Neural crest cell (in vitro differentiated cells): ENCODE results near the gene CHD6. TPM values are rescaled to one million over a fixed set of nuclear protein-coding genes. Genes with fewer than 3 reads are reported as not detected.

Experiments
- DNase-seq: peaks from one replicate; pipeline ENCODE4 v3.0.0; 2021; ENCODE audit warnings: low read depth, mixed read lengths, low spot score
- H3K27ac Mint-ChIP-seq: one replicate; pipeline ENCODE4 v1.8.0; 2021; ENCODE audit warnings: mild to moderate bottlenecking, mixed read lengths; ENCODE audit not compliant: unreplicated experiment
- H3K27me3 Mint-ChIP-seq: 2 replicates; pipeline ENCODE4 v1.8.0; 2021; ENCODE audit warnings: low read depth, mild to moderate bottlenecking, mixed read lengths
- H3K36me3 Mint-ChIP-seq: 2 replicates; pipeline ENCODE4 v1.8.0; 2021; ENCODE audit warnings: low read depth, mild to moderate bottlenecking, mixed read lengths
- H3K4me1 Mint-ChIP-seq: 2 replicates; pipeline ENCODE4 v1.8.0; 2021; ENCODE audit warnings: mixed read lengths
- H3K4me3 Mint-ChIP-seq: one replicate; pipeline ENCODE4 v1.8.0; 2021; ENCODE audit warnings: mild to moderate bottlenecking, mixed read lengths
- H3K9me3 Mint-ChIP-seq: 2 replicates; pipeline ENCODE4 v1.8.0; 2021; ENCODE audit warnings: mixed read lengths
- long read RNA-seq: library from polyadenylated mRNA; unstranded; transcript quantifications from one replicate; pipeline ENCODE4 v2.0.0, GENCODE V29; 2020
- total RNA-seq: library from RNA; stranded (reverse); gene quantifications from 2 replicates; pipeline ENCODE4 v1.2.1, GENCODE V29; 2021
- TF ChIP-seq, protein P1 (sequence below): fragments of 200-600 bp; sonication (generic); conservative IDR thresholded peaks from 2 replicates; pipeline ENCODE4 v1.5.0; 2021; ENCODE audit warnings: antibody characterized with exemption, mild to moderate bottlenecking

CHD6 gene, protein sequence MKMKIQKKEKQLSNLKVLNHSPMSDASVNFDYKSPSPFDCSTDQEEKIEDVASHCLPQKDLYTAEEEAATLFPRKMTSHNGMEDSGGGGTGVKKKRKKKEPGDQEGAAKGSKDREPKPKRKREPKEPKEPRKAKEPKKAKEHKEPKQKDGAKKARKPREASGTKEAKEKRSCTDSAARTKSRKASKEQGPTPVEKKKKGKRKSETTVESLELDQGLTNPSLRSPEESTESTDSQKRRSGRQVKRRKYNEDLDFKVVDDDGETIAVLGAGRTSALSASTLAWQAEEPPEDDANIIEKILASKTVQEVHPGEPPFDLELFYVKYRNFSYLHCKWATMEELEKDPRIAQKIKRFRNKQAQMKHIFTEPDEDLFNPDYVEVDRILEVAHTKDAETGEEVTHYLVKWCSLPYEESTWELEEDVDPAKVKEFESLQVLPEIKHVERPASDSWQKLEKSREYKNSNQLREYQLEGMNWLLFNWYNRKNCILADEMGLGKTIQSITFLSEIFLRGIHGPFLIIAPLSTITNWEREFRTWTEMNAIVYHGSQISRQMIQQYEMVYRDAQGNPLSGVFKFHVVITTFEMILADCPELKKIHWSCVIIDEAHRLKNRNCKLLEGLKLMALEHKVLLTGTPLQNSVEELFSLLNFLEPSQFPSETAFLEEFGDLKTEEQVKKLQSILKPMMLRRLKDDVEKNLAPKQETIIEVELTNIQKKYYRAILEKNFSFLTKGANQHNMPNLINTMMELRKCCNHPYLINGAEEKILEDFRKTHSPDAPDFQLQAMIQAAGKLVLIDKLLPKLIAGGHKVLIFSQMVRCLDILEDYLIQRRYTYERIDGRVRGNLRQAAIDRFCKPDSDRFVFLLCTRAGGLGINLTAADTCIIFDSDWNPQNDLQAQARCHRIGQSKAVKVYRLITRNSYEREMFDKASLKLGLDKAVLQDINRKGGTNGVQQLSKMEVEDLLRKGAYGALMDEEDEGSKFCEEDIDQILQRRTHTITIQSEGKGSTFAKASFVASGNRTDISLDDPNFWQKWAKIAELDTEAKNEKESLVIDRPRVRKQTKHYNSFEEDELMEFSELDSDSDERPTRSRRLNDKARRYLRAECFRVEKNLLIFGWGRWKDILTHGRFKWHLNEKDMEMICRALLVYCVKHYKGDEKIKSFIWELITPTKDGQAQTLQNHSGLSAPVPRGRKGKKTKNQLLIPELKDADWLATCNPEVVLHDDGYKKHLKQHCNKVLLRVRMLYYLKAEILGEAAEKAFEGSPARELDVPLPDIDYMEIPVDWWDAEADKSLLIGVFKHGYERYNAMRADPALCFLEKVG (N-terminal part only)
- total RNA-seq, result 49.9 and 51.2 TPM in 2 replicates
- long read RNA-seq, partial matches to known transcripts, result 10 of 22 reads
- long read RNA-seq, other reads (novel, unspliced or antisense), result 11 of 22 reads

DNA sequence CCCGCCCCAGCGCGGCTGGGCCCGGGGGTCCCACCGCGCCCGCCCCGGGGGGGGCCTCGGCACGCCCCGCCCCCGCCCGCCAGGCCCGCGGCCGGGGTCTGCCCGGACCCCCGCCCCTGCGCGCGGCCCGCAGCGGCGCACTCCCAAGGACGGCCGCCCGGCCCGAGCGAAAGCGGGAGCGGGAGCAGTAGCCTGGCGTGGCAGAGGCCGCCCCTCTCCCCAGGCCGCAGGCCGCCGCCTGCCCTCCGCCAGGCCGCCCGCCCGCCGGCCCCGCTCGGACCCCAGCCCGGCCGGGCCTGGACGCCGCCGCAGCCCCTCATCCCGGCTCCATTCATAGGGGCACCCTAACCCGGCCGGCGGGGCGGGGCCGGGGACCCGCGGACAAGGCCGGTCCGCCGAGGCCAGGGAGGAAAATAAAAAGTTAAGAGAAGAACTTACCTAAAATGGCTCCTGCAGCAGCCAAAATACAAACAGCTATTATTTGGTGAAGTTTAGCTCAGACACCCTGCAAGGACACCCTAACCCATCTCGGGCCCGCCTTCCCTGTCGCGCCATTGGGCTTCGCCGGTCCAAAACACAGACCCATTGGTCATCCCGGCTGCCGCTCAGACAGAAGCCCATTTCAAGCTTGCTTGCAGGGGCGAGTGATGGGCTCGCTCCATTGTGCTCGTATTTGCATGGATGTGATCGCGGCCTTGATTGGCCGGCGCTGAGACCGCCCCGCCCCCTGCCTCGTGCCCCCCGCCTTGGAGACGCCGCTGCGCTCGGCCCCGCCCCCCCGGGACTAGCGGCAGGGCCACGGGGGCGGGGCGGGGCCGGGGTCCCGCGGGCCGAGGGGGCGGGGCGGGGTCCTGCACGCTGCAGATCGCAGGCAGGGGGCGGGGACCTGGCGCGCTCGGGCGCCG, at the start of gene CHD6:
Gene CHD6 (minus strand): TSS at position 476 of the 905 bp plus-strand sequence. CDS start 67,040 bp downstream, outside the sequence.
- Mint-ChIP-seq H3K27me3 (peaks cover 24% of the 10 kb centered on the region), H3K36me3 (no peaks in the 10 kb centered on the region), H3K9me3 (no peaks in the 10 kb centered on the region), H3K4me3 (peak within 1 kb of the TSS; percentile 98), H3K27ac (peak within 1 kb of the TSS; percentile 65), H3K4me1 (peaks cover 37% of the 10 kb centered on the region)
- TF ChIP-seq, protein P1, sequence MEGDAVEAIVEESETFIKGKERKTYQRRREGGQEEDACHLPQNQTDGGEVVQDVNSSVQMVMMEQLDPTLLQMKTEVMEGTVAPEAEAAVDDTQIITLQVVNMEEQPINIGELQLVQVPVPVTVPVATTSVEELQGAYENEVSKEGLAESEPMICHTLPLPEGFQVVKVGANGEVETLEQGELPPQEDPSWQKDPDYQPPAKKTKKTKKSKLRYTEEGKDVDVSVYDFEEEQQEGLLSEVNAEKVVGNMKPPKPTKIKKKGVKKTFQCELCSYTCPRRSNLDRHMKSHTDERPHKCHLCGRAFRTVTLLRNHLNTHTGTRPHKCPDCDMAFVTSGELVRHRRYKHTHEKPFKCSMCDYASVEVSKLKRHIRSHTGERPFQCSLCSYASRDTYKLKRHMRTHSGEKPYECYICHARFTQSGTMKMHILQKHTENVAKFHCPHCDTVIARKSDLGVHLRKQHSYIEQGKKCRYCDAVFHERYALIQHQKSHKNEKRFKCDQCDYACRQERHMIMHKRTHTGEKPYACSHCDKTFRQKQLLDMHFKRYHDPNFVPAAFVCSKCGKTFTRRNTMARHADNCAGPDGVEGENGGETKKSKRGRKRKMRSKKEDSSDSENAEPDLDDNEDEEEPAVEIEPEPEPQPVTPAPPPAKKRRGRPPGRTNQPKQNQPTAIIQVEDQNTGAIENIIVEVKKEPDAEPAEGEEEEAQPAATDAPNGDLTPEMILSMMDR, result no peak
- DNase-seq, result peak; percentile 98

DNA sequence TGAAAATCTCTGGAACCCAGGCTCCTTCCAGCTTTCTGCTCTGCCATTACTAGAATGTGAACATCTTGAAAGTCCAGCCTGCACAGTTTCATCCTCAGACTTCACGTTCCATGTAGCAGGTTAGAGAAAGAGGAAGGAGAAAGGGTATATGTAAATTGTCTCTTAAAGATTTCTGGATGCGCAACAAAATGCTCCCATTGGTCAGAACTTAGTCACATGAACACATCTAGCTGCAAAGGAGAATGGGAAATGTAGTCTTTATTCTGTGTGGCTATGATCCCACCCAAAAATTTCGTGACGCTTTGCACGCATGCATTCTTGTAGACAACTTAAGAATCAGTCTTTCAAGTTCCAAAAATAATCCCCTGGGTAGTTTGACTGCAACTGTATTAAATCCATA, 46.4 kb upstream of the CHD6 start:
- Mint-ChIP-seq H3K4me3 (peak overlapping the region; percentile 45), H3K27me3 (peaks cover 39% of the 10 kb centered on the region), H3K9me3 (peaks cover 7% of the 10 kb centered on the region), H3K4me1 (no peaks in the 10 kb centered on the region), H3K27ac (no peak overlapping the region), H3K36me3 (no peaks in the 10 kb centered on the region)
- TF ChIP-seq, protein P1, result no peak
- DNase-seq, result no peak

DNA sequence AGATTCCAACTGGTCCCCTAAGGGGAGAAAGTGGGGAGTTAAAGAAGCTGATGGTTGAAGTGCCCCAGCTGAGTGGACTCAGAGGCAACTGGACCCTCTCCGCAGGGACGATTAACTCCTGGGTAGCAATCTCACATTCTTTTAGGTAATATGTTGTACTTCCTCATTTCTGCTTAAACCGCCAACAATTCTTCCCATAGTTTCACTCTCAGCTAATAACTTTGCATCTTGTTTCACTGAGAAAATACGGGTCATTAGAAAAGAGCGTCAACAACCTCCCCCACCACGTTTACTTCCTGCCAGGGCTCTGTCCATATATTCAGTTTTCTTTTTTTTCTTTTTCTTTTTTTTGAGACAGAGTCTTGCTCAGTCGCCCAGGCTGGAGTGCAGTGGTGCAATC, 39.5 kb upstream of the CHD6 start:
- H3K27me3 Mint-ChIP-seq, result peaks cover 51% of the 10 kb centered on the region
- peaks cover 4% of the 10 kb centered on the region for H3K4me1 Mint-ChIP-seq
- H3K27ac Mint-ChIP-seq, result no peak overlapping the region
- H3K9me3 Mint-ChIP-seq, result peaks cover 6% of the 10 kb centered on the region
- H3K4me3 Mint-ChIP-seq, result no peak overlapping the region
- TF ChIP-seq, protein P1, result no peak
- DNase-seq, result no peak
- no peaks in the 10 kb centered on the region for H3K36me3 Mint-ChIP-seq

DNA sequence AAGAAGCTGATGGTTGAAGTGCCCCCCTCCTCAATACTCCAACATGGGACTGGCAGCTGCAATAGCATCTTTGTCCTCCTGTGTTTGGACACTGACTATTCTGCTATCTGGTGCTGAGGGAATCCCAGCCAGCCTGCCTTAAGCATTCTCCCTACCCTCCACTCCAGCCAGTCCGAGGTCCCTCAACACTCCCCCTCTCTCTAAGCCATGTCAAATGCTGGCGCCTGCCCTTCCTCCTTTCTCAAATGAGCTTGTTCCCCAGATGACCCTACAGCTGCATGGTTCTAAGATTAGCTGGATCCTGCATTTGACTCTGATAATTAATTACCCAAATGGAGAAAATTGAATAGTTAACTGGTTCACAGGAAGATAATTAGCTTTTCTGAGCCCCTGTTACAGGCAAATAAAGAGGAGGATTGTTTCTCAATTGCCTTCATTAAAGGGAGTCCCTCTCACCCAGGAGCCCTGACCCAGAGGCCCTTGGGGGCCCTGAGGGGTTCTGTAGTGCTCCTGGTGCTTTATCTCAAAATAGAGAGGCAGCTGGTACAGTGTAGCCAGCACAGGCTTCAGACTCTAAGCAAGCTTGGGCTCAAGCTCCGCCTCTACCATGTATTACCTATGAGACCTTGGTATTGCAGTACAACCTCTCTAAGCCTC, 37.9 kb upstream of the CHD6 start:
- H3K36me3 Mint-ChIP-seq, result no peaks in the 10 kb centered on the region
- TF ChIP-seq, protein P1, result no peak
- no peak for DNase-seq

More for the DNA sequence above, 37.9 kb upstream of the CHD6 start:
- Mint-ChIP-seq H3K27ac (peak overlapping the region; percentile 5), H3K4me3 (no peak overlapping the region), H3K4me1 (peaks cover 4% of the 10 kb centered on the region), H3K9me3 (peaks cover 6% of the 10 kb centered on the region), H3K27me3 (peaks cover 41% of the 10 kb centered on the region)
